ENCODE results near the gene NMRAL1.

The NMRAL1 gene

GRCh38 chr16:4426722-4427372, 47.6 kb downstream of the NMRAL1 start:
- no peak for DNase-seq (ENCODE audit: low spot score)
- TF ChIP-seq CTCF (conservative IDR thresholded peaks at IDR 0.05; ENCODE audit: low read depth): no peak
- ChIA-PET CTCF (no interaction called here), POLR2A (ENCODE audit: low non-redundant PET) (no interaction called here)
- H3K27ac ChIP-seq: no peak overlapping the region

GRCh38 chr16:4426021-4426684, 48.3 kb downstream of the NMRAL1 start:
- peak overlapping the region; percentile 95 for H3K27ac ChIP-seq
- DNase-seq (ENCODE audit: low spot score): no peak
- no peak for TF ChIP-seq CTCF (conservative IDR thresholded peaks at IDR 0.05; ENCODE audit: low read depth)
- POLR2A ChIA-PET (ENCODE audit: low non-redundant PET): no interaction called here
- CTCF ChIA-PET: interaction anchor here (0.7 kb wide), 1 partner anchor 54 kb away, joined by 3 read pairs; no protein-coding TSS in a partner anchor

- ChIA-PET CTCF (no interaction called here), POLR2A (ENCODE audit: low non-redundant PET) (interaction anchor here (0.7 kb wide), 1 partner anchor 160 kb away, joined by 5 read pairs; no protein-coding TSS in a partner anchor)
- peak within 1 kb of the TSS; percentile 95 for H3K27ac ChIP-seq
- peak; percentile 95 for DNase-seq (ENCODE audit: low spot score)
- TF ChIP-seq CTCF (conservative IDR thresholded peaks at IDR 0.05; ENCODE audit: low read depth): no peak
Measured at GRCh38 chr16:4425378-4426020, 48.9 kb downstream of the NMRAL1 start, which contains the start of gene DNAJA3. Gene DNAJA3 (plus strand): TSS chr16:4425868. CDS start chr16:4425882, 14 bp downstream.

GRCh38 chr16:4420505-4421105, 53.8 kb downstream of the NMRAL1 start:
- CTCF ChIA-PET: no interaction called here
- DNase-seq (ENCODE audit: low spot score): no peak
- H3K27ac ChIP-seq: no peak overlapping the region
- POLR2A ChIA-PET (ENCODE audit: low non-redundant PET): no interaction called here
- no peak for TF ChIP-seq CTCF (conservative IDR thresholded peaks at IDR 0.05; ENCODE audit: low read depth)

- DNase-seq (ENCODE audit: low spot score): no peak
- ChIA-PET CTCF (interaction anchor here (0.7 to 1.0 kb wide), 2 partner anchors 130 to 139 kb away, joined by 3 to 4 read pairs; no protein-coding TSS in a partner anchor), POLR2A (ENCODE audit: low non-redundant PET) (interaction anchor here (0.7 kb wide), 1 partner anchor 106 kb away, joined by 3 read pairs; no protein-coding TSS in a partner anchor)
- no peak for TF ChIP-seq CTCF (conservative IDR thresholded peaks at IDR 0.05; ENCODE audit: low read depth)
- no peak overlapping the region for H3K27ac ChIP-seq
Measured at GRCh38 chr16:4419402-4419959, 54.9 kb downstream of the NMRAL1 start.
